GM12873 (cell line): ENCODE data around the gene RNASE7.

ENCODE experiments used
- TF ChIP-seq, protein P1 (sequence below): IDR thresholded peaks from 2 replicates; pipeline ENCODE4 v1.5.1; 2012; ENCODE audit warnings: low read depth, mild to moderate bottlenecking, moderate library complexity, low read length, control low read depth; ENCODE audit not compliant: insufficient read depth; ENCODE audit errors: missing control alignments

RNASE7 gene

DNA sequence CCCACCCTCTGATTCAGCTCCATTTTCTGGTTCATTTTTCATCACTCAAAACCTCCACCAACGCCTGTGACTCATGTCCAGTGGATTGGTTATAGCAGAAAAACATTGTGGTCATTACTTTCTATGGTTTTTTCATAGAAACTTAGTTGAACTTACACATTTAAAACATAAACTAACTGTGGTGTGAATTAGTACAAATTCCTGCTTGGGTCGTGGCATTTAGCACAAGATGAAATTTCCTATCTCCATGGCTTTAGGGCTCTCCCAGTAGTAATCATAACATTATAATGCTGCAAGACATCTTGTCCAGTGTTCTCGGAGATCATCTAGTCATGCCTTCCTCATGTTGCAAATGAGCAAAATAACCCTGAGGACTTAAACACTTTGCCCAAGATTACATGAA lies 7.1 kb downstream of the RNASE7 start:
- TF ChIP-seq, protein P1, sequence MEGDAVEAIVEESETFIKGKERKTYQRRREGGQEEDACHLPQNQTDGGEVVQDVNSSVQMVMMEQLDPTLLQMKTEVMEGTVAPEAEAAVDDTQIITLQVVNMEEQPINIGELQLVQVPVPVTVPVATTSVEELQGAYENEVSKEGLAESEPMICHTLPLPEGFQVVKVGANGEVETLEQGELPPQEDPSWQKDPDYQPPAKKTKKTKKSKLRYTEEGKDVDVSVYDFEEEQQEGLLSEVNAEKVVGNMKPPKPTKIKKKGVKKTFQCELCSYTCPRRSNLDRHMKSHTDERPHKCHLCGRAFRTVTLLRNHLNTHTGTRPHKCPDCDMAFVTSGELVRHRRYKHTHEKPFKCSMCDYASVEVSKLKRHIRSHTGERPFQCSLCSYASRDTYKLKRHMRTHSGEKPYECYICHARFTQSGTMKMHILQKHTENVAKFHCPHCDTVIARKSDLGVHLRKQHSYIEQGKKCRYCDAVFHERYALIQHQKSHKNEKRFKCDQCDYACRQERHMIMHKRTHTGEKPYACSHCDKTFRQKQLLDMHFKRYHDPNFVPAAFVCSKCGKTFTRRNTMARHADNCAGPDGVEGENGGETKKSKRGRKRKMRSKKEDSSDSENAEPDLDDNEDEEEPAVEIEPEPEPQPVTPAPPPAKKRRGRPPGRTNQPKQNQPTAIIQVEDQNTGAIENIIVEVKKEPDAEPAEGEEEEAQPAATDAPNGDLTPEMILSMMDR = no peak

DNA sequence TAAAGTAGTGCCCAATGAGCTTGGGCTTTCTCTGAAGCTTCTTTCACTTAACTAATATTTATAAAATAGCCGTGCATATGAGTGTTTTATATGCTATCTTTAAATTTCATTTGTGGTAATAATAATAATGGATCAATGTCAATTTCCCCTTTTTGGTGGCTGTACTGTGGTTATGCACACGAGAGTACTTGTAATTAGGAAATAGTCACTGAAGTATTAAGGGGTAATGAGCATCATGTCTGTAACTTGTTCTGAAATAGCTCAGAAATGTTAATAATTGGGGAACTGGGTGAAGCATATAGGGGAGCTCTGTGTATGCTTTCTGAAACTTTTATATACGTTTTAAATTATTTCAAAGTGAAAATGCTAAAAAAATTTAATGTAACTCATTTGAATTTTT lies 8.4 kb downstream of the RNASE7 start:
- TF ChIP-seq, protein P1 = no peak

DNA sequence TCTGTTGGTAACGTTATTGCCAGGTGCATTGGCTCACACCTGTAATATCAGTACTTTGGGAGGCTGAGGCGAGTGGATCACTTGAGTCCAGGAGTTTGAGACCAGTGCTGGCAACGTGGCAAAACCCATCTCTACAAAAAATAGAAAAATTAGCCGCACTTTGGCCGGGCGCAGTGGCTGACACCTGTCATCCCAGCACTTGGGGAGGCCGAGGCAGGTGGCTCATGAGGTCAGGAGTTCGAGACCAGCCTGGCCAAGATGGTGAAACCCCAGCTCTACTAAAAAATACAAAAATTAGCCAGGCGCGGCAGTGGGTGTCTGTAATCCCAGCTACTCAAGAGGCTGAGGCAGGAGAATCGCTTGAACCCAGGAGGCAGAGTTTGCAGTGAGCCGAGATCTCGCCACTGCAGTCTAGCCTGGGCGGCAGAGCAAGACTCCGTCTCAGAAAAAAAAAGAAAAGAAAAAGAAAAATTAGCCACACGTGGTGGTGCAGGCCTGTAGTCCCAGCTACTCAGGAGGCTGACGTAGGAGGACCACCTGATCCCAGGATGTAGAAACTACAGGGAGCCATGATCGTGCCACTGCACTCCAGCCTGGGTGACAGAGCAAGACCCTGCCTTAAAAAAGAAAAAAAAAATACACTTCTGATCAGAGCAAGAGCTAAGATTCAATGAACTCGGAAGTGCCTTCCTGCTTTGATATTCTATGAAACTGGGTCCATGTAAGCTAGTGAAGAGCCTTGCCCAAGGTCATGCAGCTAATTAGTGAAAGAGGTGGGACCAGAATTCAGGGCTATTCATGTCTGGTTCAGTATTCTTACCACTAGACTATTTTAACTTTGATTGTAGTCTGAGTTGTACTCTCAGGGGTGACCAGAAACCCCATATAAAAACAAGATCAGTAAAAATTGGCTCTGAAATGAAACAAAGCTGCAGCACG lies 11.3 kb downstream of the RNASE7 start:
- TF ChIP-seq, protein P1 = no peak

DNA sequence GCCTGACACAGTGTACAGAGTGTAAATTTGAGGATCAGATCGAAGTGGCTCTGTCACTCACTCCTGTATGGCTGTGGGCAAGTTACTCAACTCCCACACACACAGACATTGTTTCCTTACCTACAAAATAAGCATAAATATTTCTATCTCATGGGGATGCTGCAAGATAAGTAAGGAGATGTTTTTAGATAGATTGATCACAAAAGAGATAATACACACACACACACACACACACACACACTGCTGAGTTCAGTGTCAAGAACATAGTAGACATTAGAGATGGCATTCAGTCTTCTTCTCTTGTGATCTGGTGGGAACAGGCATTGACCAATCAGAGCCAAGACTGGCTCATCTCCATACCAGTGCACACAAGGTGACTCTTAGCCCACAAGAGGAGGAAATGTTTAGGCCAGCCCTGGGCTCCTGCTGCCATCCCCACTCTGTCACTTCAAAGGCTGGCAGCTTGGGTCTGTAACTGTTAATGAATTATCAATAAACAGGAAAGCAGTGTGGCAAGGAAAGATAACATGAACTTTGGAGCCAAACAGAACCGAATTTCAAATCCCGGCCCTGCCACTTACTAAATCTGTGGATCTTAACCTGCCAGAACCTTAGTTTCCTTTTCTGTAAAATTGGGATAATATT lies 12.1 kb downstream of the RNASE7 start:
- TF ChIP-seq, protein P1 = no peak

DNA sequence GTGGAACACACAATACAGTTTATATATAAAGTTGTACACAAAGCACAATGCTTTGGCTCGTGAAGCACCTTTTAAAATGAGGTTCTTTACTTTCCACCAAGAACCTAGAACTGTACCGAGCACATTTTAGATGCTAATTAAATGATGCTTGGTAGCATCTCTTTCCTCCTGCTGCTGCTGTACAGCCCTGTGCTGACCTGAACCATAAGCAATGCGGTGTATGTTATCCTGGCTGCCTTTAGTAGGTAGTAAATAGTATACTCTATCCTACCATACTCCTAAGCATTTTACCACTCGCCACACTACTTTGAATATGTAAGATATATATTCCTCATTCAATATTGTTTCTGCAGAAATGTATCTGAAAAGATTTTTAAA lies 12.6 kb downstream of the RNASE7 start:
- TF ChIP-seq, protein P1 = no peak

DNA sequence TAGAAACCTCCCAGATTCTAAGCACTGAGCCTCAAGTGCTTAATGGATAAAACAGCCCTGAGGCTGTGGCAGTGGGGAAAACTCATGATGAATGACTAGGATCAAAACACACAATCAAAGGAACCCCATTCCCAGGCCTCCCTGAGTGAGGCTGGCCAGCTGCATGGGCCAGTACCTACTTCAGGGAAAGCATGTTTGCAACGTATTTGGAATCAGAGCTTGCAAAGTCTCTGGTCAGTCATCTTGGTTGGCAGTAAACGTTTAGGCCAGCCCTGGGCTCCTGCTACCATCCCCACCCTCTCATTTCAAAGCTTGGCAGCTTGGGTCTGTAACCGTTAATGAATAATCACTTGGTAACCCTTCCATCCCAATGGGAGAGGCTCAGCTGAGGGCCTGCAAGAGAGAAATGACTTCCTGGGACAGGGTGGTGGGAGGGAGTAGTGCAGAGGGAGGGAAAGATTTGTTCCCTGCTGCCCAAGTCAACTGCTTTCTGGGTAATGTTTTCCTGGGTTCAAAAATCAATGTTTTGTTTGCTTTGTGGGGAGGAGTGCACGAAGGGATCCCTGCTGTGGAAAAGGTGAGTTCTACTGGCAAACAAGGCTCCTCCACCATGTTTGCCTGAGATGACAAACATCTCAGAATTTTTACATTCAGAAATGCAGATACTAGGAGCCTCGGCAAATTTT lies 13.4 kb downstream of the RNASE7 start:
- TF ChIP-seq, protein P1 = no peak
